Right lobe of liver (tissue), 6 donors: Measurements from ENCODE around the gene AATK. TPM values are rescaled to one million over a fixed set of nuclear protein-coding genes. Genes with fewer than 3 reads are reported as not detected.

Experiments
- ATAC-seq, 4 donors: fragments of 200-7000 bp; cut with Tn5 transposase; one replicate each; pipeline ENCODE4 v1.9.1; 2020; ENCODE audit warnings: mild to moderate bottlenecking in 4 of 4, moderate library complexity in 4 of 4
- DNase-seq, 3 donors: peaks; one replicate each; pipeline ENCODE4 v3.0.0-alpha.2; 2020
- H3K27ac ChIP-seq, 3 donors: fragments of 200-600 bp; one replicate each; pipeline ENCODE4 v1.8.0; 2022
- H3K27me3 ChIP-seq, 2 donors: fragments of 200-600 bp; one replicate each; pipeline ENCODE4 v1.8.0; 2022
- H3K36me3 ChIP-seq, 4 donors: fragments of 200-600 bp; sonication (generic) in 1 of 4; one replicate each; pipeline versions ENCODE4 v1.5.1 to v1.8.0; 2017 to 2022; ENCODE audit warnings: control low read depth in 1 of 4
- H3K4me1 ChIP-seq, 4 donors: fragments of 200-600 bp; sonication (generic) in 1 of 4; one replicate each; pipeline versions ENCODE4 v1.5.1 to v1.8.0; 2017 to 2022; ENCODE audit warnings: control low read depth in 1 of 4
- H3K4me3 ChIP-seq, 3 donors: fragments of 200-600 bp; one replicate each; pipeline ENCODE4 v1.8.0; 2022
- H3K9me3 ChIP-seq, 4 donors: fragments of 200-600 bp; sonication (generic) in 1 of 4; one replicate each; pipeline versions ENCODE4 v1.5.1 to v1.8.0; 2017 to 2022; ENCODE audit warnings: control low read depth in 1 of 4
- CTCF ChIP-seq, 4 donors: fragments of 200-600 bp in 3 of 4; fragments of 450-650 bp in 1 of 4; IDR thresholded peaks; one replicate each; pipeline versions ENCODE4 v1.5.1 to v1.8.0; 2016 to 2022; ENCODE audit warnings: antibody characterized with exemption in 4 of 4, mild to moderate bottlenecking in 2 of 4
- POLR2A ChIP-seq: fragments of 450-650 bp; IDR thresholded peaks from one replicate; pipeline ENCODE4 v1.6.1; 2017; ENCODE audit warnings: antibody characterized with exemption, mild to moderate bottlenecking
- WGBS: methylation state at CpG from one replicate; pipeline ENCODE4 v1.1.6; 2018; ENCODE audit warnings: low coverage, low lambda C conversion rate; ENCODE audit not compliant: insufficient coverage; ENCODE audit errors: missing lambda C conversion rate; 5-methylcytosine and 5-hydroxymethylcytosine counted together
- intact Hi-C, 2 donors: fragments of 100-400 bp; cut with DNase I; formaldehyde crosslinking; loops; one replicate each; pipeline versions ENCODE4 v1.11.2 to v1.14.1; 2022
- total RNA-seq, 6 experiments: library from RNA; depleted of rRNA in 2 of 6; stranded (reverse); fragments of >200 nt in 2 of 6; fragmentation: NEBNext Ultra II Directional in 3 of 6; extraction: Animal tissue kit (Norgen Biotek cat#: 25700) in 3 of 6; gene quantifications; one replicate each; pipeline versions ENCODE4 v1.1.0 to v1.2.4, GENCODE V29; 2016 to 2023
- donor health status: DM: no; HTN: yes; CAD: no.
- donor health status: DM: no; HTN: no; CAD: no.
- donor health status: DM: no; HTN: no; CAD: no.
- donor health status: DM: no; HTN: yes; CAD: no.
- donor health status: DM: no; HTN: yes; CAD: no.

The AATK gene
- total RNA-seq, 6 experiments from 2014 or later = 0.31 to 1.2 (median 0.86) TPM

- no peaks in the 10 kb centered on the region for H3K4me1 ChIP-seq
- TF ChIP-seq POLR2A (no peak), CTCF (IDR thresholded peaks at IDR 0.05) (no peak)
- ATAC-seq = no peak
These were observed 41.6 kb downstream of the AATK start for GRCh38 chr17:81124377-81124776.

GRCh38 chr17:81123052-81124048 is 42.7 kb downstream of the AATK start:
- intact Hi-C loops = no loop called here
- TF ChIP-seq CTCF (IDR thresholded peaks at IDR 0.05) = no peak
- no peak for TF ChIP-seq POLR2A
- Histone ChIP-seq H3K27ac (no peak overlapping the region), H3K27me3 (no peaks in the 10 kb centered on the region), H3K4me1 (peaks cover 0 to 6% (median 0%) of the 10 kb centered on the region in 4 donors), H3K4me3 (no peak overlapping the region), H3K9me3 (no peaks in the 10 kb centered on the region), H3K36me3 (no peaks in the 10 kb centered on the region)
- no peak for ATAC-seq
- DNase-seq = no peak
- 100% methylated on average over 3 of the region's 39 CpGs for WGBS

More at GRCh38 chr17:81124377-81124776, 41.6 kb downstream of the AATK start:
- H3K4me3 ChIP-seq = no peak overlapping the region
- no peak for DNase-seq
- no peak overlapping the region for H3K27ac ChIP-seq
- no peaks in the 10 kb centered on the region for H3K36me3 ChIP-seq
- intact Hi-C loops = no loop called here
- H3K27me3 ChIP-seq = no peaks in the 10 kb centered on the region
- WGBS = 93% methylated on average over 3 of the region's 18 CpGs
- H3K9me3 ChIP-seq = no peaks in the 10 kb centered on the region

- H3K27ac ChIP-seq = no peak overlapping the region
- H3K9me3 ChIP-seq = no peaks in the 10 kb centered on the region
- TF ChIP-seq CTCF (IDR thresholded peaks at IDR 0.05) = no peak
- TF ChIP-seq POLR2A = no peak
- 43% methylated on average over 7 of the region's 109 CpGs for WGBS
- DNase-seq (no peak), ATAC-seq (no peak)
- H3K4me3 ChIP-seq = no peak overlapping the region
- no peaks in the 10 kb centered on the region for H3K27me3 ChIP-seq
- intact Hi-C loops = no loop called here
- H3K4me1 ChIP-seq = peaks cover 0 to 7% (median 1%) of the 10 kb centered on the region in 4 donors
- no peaks in the 10 kb centered on the region for H3K36me3 ChIP-seq
These were observed 43.9 kb downstream of the AATK start for GRCh38 chr17:81121841-81122733.

- no peaks in the 10 kb centered on the region for H3K27me3 ChIP-seq
- intact Hi-C loops = no loop called here
- no peak for TF ChIP-seq POLR2A
- no peak for TF ChIP-seq CTCF (IDR thresholded peaks at IDR 0.05)
- DNase-seq = no peak
- H3K9me3 ChIP-seq = no peaks in the 10 kb centered on the region
- H3K36me3 ChIP-seq = no peaks in the 10 kb centered on the region
- no peak overlapping the region for H3K4me3 ChIP-seq
- ATAC-seq = no peak
- H3K27ac ChIP-seq = no peak overlapping the region
- 67% methylated on average over 3 of the region's 45 CpGs for WGBS
- H3K4me1 ChIP-seq = peaks cover 0 to 18% (median 7%) of the 10 kb centered on the region in 4 donors
These were observed 45.1 kb downstream of the AATK start for GRCh38 chr17:81120695-81121621.
